ENCODE measurements around the gene SH3TC2. TPM values are rescaled to one million over a fixed set of nuclear protein-coding genes. Genes with fewer than 3 reads are reported as not detected.

Gene SH3TC2
- total RNA-seq, 1 experiment from 2014 or later: 38.8 TPM

- POLR2A ChIA-PET (ENCODE audit: unreplicated experiment): interaction anchor here (0.6 kb wide), 1 partner anchor 55 kb away, joined by 7 read pairs; no protein-coding TSS in a partner anchor
- no peaks in the 10 kb centered on the region for H3K9me3 ChIP-seq (ENCODE audit: insufficient read depth, low read depth)
- no peaks in the 10 kb centered on the region for H3K27me3 ChIP-seq (ENCODE audit: insufficient read depth, low read depth)
- H3K4me3 ChIP-seq: no peak overlapping the region
- H3K79me2 ChIP-seq (ENCODE audit: low read depth): no peaks in the 10 kb centered on the region
- H3K9me2 ChIP-seq (ENCODE audit: insufficient read depth): no peaks in the 10 kb centered on the region
- intact Hi-C loops (cut with micrococcal nuclease; ENCODE audit: unreplicated experiment): loop anchor here (5.0 kb wide), 1 partner anchor 158 kb away; no protein-coding TSS in a partner anchor
- CTCF ChIA-PET: interaction anchor here (1.1 kb wide), 1 partner anchor 238 kb away, joined by 3 read pairs; no protein-coding TSS in a partner anchor
- no peaks in the 10 kb centered on the region for H4K20me1 ChIP-seq (ENCODE audit: insufficient read depth)
- peaks cover 66% of the 10 kb centered on the region for H3K4me1 ChIP-seq (replicated peaks; ENCODE audit: insufficient read depth)
- H3K27ac ChIP-seq: no peak overlapping the region
- no peak overlapping the region for H2AFZ ChIP-seq
- H3K36me3 ChIP-seq (ENCODE audit: low read depth): no peaks in the 10 kb centered on the region
- no TSS peak for BruUV-seq (replicated peaks)
- no peak; the same call in 1 of the 2 replicates for TF ChIP-seq CTCF (conservative IDR thresholded peaks at IDR 0.05)
- no peak for TF ChIP-seq EZH2 (IDR thresholded peaks at IDR 0.05; ENCODE audit: low read depth)
- peak in 1 of 2 experiments; percentile 34 for DNase-seq
- H3F3A ChIP-seq (ENCODE audit: insufficient read depth, low read depth): peaks cover 51% of the 10 kb centered on the region
- 0 out of 2 replicates have a peak overlapping the region, but pooled peaks have one; percentile 2 for H3K4me2 ChIP-seq
These were observed 93.6 kb downstream of the SH3TC2 start for GRCh38 chr5:148969291-148969690.

GRCh38 chr5:148968311-148968710, 94.6 kb downstream of the SH3TC2 start:
- no peaks in the 10 kb centered on the region for H3K36me3 ChIP-seq (ENCODE audit: low read depth)
- BruUV-seq (replicated peaks): no TSS peak

DNA sequence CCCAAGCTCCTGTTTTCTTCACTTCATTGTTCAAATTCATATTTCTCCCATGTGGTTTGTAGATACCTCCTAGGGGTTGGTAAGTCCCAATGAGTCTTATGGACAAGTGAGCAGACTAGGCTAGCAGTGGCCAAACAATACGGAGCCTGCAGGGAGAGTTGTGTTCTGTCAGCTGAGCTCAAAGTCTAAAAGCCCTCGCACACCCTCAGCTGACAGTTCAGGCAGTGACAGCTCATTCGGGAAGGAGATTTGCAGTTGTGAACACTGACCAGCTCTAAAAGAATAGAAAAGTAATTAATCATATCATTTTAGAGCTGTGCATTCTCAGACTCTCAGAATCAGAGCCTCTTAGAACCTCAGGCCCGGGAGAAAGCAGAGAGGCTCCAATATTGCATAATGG, 95.1 kb downstream of the SH3TC2 start:
- intact Hi-C loops (cut with micrococcal nuclease; ENCODE audit: unreplicated experiment): loop anchor here (5.0 kb wide), 1 partner anchor 160 kb away; no protein-coding TSS in a partner anchor
- H3K27ac ChIP-seq: no peak overlapping the region
- CTCF ChIA-PET: interaction anchor here (2.3 to 2.9 kb wide), 2 partner anchors 10 to 11 kb away, joined by 7 to 11 read pairs; no protein-coding TSS in a partner anchor

More at GRCh38 chr5:148968311-148968710, 94.6 kb downstream of the SH3TC2 start:
- intact Hi-C loops (cut with micrococcal nuclease; ENCODE audit: unreplicated experiment): loop anchor here (5.0 kb wide), 1 partner anchor 159 kb away; no protein-coding TSS in a partner anchor
- H2AFZ ChIP-seq: no peak overlapping the region
- CTCF ChIA-PET: interaction anchor here (2.9 kb wide), 1 partner anchor 10 kb away, joined by 11 read pairs; no protein-coding TSS in a partner anchor
- TF ChIP-seq CTCF (conservative IDR thresholded peaks at IDR 0.05): no peak
- no peak for TF ChIP-seq EZH2 (IDR thresholded peaks at IDR 0.05; ENCODE audit: low read depth)
- H4K20me1 ChIP-seq (ENCODE audit: insufficient read depth): no peaks in the 10 kb centered on the region
- no peaks in the 10 kb centered on the region for H3K9me2 ChIP-seq (ENCODE audit: insufficient read depth)
- POLR2A ChIA-PET (ENCODE audit: unreplicated experiment): no interaction called here
- H3K79me2 ChIP-seq (ENCODE audit: low read depth): no peaks in the 10 kb centered on the region
- H3K4me2 ChIP-seq: no peak overlapping the region
- peak in 1 of 2 experiments; percentile 32 for DNase-seq
- H3F3A ChIP-seq (ENCODE audit: insufficient read depth, low read depth): peaks cover 53% of the 10 kb centered on the region
- no peaks in the 10 kb centered on the region for H3K27me3 ChIP-seq (ENCODE audit: insufficient read depth, low read depth)
- H3K9me3 ChIP-seq (ENCODE audit: insufficient read depth, low read depth): no peaks in the 10 kb centered on the region
- peaks cover 66% of the 10 kb centered on the region for H3K4me1 ChIP-seq (replicated peaks; ENCODE audit: insufficient read depth)
- H3K27ac ChIP-seq: no peak overlapping the region
- no peak overlapping the region for H3K4me3 ChIP-seq

More for the DNA sequence above, 95.1 kb downstream of the SH3TC2 start:
- Histone ChIP-seq H3K36me3 (ENCODE audit: low read depth) (no peaks in the 10 kb centered on the region), H3K9me2 (ENCODE audit: insufficient read depth) (no peaks in the 10 kb centered on the region), H4K20me1 (ENCODE audit: insufficient read depth) (no peaks in the 10 kb centered on the region), H3K9me3 (ENCODE audit: insufficient read depth, low read depth) (no peaks in the 10 kb centered on the region), H3K4me2 (no peak overlapping the region), H2AFZ (no peak overlapping the region), H3K27me3 (ENCODE audit: insufficient read depth, low read depth) (no peaks in the 10 kb centered on the region), H3K4me3 (no peak overlapping the region), H3K79me2 (ENCODE audit: low read depth) (no peaks in the 10 kb centered on the region), H3K4me1 (replicated peaks; ENCODE audit: insufficient read depth) (peaks cover 64% of the 10 kb centered on the region), H3F3A (ENCODE audit: insufficient read depth, low read depth) (peaks cover 47% of the 10 kb centered on the region)
- no TSS peak for BruUV-seq (replicated peaks)
- no peak for DNase-seq
- TF ChIP-seq CTCF (conservative IDR thresholded peaks at IDR 0.05) (no peak), EZH2 (IDR thresholded peaks at IDR 0.05; ENCODE audit: low read depth) (no peak)
- POLR2A ChIA-PET (ENCODE audit: unreplicated experiment): no interaction called here

Data from PC-9 (cell line).